ENCODE results near the gene AJAP1. TPM values are rescaled to one million over a fixed set of nuclear protein-coding genes. Genes with fewer than 3 reads are reported as not detected.

The AJAP1 gene
- total and polyA plus RNA-seq, 12 donors, result 0.02 to 0.94 (median 0.09) TPM; not detected in 3

DNA sequence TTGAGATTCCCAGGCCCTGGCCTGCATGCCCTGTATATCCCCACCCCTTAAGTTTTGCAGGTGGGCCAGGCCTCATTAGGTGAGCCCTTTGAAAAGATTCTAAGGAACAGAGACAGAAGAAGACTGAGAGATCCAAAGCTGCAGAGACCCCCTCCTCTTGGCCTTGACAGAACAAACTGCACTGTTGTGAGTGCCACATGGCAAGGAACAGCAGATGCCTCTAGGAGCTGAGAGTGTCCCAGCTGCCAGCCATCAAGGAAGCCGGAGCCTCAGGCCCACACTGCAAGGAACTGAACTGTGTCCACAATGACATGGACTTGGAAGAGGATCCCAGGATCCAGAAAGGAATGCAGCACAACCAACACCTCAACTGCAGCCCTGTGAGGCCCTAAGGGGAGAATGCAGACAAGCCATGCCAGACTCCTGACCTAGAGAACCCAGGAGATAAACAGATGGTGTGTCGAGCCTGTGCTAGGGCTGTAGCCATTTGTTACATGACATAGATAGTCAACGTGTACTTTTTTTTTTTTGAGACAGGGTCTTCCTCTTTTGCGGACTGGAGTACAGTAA lies 182.7 kb downstream of the AJAP1 start:
- TF ChIP-seq CTCF (IDR thresholded peaks at IDR 0.05), result no peak
- Histone ChIP-seq H3K27me3 (peaks cover 0 to 27% (median 7%) of the 10 kb centered on the region in 7 donors), H3K9me3 (peaks cover 0 to 9% (median 0%) of the 10 kb centered on the region in 11 donors), H3K27ac (no peak overlapping the region), H3K4me1 (no peaks in the 10 kb centered on the region), H3K36me3 (no peaks in the 10 kb centered on the region), H3K4me3 (no peak overlapping the region)
- intact Hi-C loops (cut with DNase I), result no loop called here
- no peak for DNase-seq
- ATAC-seq, result no peak
- WGBS, 2 donors, result 48% methylated on average over 4 of the region's 4 CpGs

GRCh38 chr1:4837752-4838151 lies 183.3 kb downstream of the AJAP1 start:
- peaks cover 0 to 27% (median 7%) of the 10 kb centered on the region in 7 donors for H3K27me3 ChIP-seq
- DNase-seq, result no peak
- intact Hi-C loops (cut with DNase I), result no loop called here
- H3K4me1 ChIP-seq, result no peaks in the 10 kb centered on the region
- ATAC-seq, result no peak
- H3K27ac ChIP-seq, result no peak overlapping the region
- 20 to 34% methylated on average over 8 of the region's 8 CpGs for WGBS, 2 donors
- TF ChIP-seq CTCF (IDR thresholded peaks at IDR 0.05), result no peak
- H3K9me3 ChIP-seq, result peaks cover 0 to 9% (median 0%) of the 10 kb centered on the region in 11 donors
- H3K4me3 ChIP-seq, result no peak overlapping the region
- H3K36me3 ChIP-seq, result no peaks in the 10 kb centered on the region

DNA sequence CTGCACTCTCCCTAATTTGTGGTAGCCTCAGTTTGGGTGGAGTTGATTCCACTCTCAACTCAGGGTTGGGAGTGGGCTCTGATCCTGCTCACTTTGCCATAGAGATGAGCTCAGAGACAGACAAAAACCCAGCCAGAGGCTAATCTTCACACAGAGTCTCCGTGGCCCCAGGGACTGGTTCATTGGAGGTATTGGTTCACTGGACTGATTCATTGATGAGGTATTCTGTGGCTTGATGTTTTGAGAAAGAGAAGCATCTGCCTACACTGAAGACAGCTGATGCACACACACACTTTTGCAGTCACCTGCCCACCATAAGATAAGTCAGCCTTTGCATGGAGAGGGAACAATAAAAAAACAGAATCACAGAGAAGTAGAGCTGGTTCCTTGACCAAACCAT lies 183.8 kb downstream of the AJAP1 start:
- H3K4me1 ChIP-seq, result no peaks in the 10 kb centered on the region
- no peak overlapping the region for H3K4me3 ChIP-seq
- H3K27me3 ChIP-seq, result peaks cover 0 to 27% (median 7%) of the 10 kb centered on the region in 7 donors
- WGBS, 2 donors, result 67 to 79% methylated on average over 1 of the region's 1 CpG
- no peaks in the 10 kb centered on the region for H3K36me3 ChIP-seq
- intact Hi-C loops (cut with DNase I), result no loop called here
- no peak for ATAC-seq
- no peak for DNase-seq
- no peak overlapping the region for H3K27ac ChIP-seq
- no peak for TF ChIP-seq CTCF (IDR thresholded peaks at IDR 0.05)
- H3K9me3 ChIP-seq, result peaks cover 0 to 9% (median 0%) of the 10 kb centered on the region in 11 donors

Measured in heart right ventricle (tissue), 16 donors.